Activated naive CD8-positive, alpha-beta T cell treated with anti-CD3 and anti-CD28 coated beads for 36 hours (primary cell): Measurements from ENCODE around the gene CPNE8. TPM values are rescaled to one million over a fixed set of nuclear protein-coding genes. Genes with fewer than 3 reads are reported as not detected.

Source experiments
- DNase-seq: peaks from one replicate; pipeline ENCODE4 v3.0.0; 2021
- H3K27ac Mint-ChIP-seq: one replicate; pipeline ENCODE4 v1.8.0; 2022; ENCODE audit warnings: mild to moderate bottlenecking, moderate library complexity, mixed read lengths
- H3K27me3 Mint-ChIP-seq: one replicate; pipeline ENCODE4 v1.8.0; 2022; ENCODE audit warnings: mild to moderate bottlenecking, mixed read lengths
- H3K36me3 Mint-ChIP-seq: one replicate; pipeline ENCODE4 v1.8.0; 2021; ENCODE audit warnings: mild to moderate bottlenecking, mixed read lengths
- H3K4me1 Mint-ChIP-seq: one replicate; pipeline ENCODE4 v1.8.0; 2021; ENCODE audit warnings: mixed read lengths
- H3K4me3 Mint-ChIP-seq: one replicate; pipeline ENCODE4 v1.8.0; 2022; ENCODE audit warnings: mild to moderate bottlenecking, moderate library complexity, mixed read lengths
- H3K9me3 Mint-ChIP-seq: one replicate; pipeline ENCODE4 v1.8.0; 2022; ENCODE audit warnings: mixed read lengths
- total RNA-seq, 2 experiments: library from RNA; stranded (reverse); gene quantifications; one replicate each; pipeline ENCODE4 v1.2.3, GENCODE V29; 2021

The CPNE8 gene
- total RNA-seq, 2 experiments from 2014 or later: 2.3 to 4.2 TPM

DNA sequence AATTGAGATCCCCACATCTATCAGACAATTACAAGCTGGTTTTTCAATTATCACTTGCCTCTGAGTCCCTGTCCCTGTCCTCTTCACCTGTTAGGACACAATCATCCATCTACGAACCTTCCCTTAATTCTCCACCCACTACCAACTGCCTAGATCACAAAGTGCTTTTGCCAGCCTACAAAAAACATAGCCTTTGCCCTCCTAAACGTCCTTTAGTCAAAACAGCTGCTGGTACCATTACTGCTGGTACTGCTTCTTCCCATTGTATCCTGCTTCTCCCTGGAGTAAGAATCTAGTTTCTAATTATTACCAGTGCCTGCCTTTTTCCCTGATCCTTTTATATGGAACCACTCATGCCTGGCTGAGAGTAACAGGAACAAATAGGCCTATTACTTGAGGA lies 82.1 kb downstream of the CPNE8 start:
- Mint-ChIP-seq H3K36me3 (no peaks in the 10 kb centered on the region), H3K4me1 (no peaks in the 10 kb centered on the region), H3K9me3 (peaks cover 2% of the 10 kb centered on the region), H3K4me3 (no peak overlapping the region), H3K27ac (no peak overlapping the region), H3K27me3 (no peaks in the 10 kb centered on the region)
- no peak for DNase-seq

GRCh38 chr12:38817942-38818341 lies 87.4 kb downstream of the CPNE8 start:
- no peak overlapping the region for H3K27ac Mint-ChIP-seq
- no peaks in the 10 kb centered on the region for H3K36me3 Mint-ChIP-seq
- no peak for DNase-seq
- no peaks in the 10 kb centered on the region for H3K27me3 Mint-ChIP-seq
- no peaks in the 10 kb centered on the region for H3K4me1 Mint-ChIP-seq
- no peak overlapping the region for H3K4me3 Mint-ChIP-seq
- no peaks in the 10 kb centered on the region for H3K9me3 Mint-ChIP-seq

- Mint-ChIP-seq H3K9me3 (peaks cover 2% of the 10 kb centered on the region), H3K27ac (no peak overlapping the region), H3K27me3 (no peaks in the 10 kb centered on the region), H3K36me3 (peaks cover 4% of the 10 kb centered on the region), H3K4me1 (no peaks in the 10 kb centered on the region), H3K4me3 (no peak overlapping the region)
- DNase-seq: no peak
Observed at GRCh38 chr12:38813923-38814322, 91.5 kb downstream of the CPNE8 start.

DNA sequence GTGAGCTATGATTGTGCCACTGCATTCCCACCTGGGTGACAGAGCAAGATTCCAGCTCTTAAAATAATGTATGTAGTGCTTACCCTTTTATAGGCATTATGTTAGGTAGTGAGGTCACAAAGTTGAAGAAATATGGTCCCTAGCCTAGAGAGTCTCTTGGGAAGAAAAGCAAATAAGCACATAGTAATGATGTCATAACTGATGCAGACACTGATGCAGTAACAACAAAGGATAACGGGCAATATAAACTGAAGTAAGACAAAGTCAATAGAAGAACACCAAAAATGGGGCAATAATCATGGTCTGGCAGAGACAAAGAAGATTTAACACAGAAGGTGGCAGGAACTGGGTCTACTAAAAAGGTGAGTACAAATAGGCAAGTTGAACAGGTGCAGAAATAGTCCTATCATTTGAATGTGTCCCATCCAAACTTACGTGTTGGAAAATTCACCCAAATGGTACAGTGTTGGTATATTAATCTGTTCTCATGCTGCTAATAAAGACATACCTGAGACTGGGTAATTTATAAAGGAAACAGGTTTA lies 93.5 kb downstream of the CPNE8 start:
- DNase-seq: no peak
- Mint-ChIP-seq H3K27ac (no peak overlapping the region), H3K9me3 (peaks cover 3% of the 10 kb centered on the region), H3K4me1 (no peaks in the 10 kb centered on the region), H3K27me3 (no peaks in the 10 kb centered on the region), H3K36me3 (peaks cover 5% of the 10 kb centered on the region), H3K4me3 (no peak overlapping the region)

DNA sequence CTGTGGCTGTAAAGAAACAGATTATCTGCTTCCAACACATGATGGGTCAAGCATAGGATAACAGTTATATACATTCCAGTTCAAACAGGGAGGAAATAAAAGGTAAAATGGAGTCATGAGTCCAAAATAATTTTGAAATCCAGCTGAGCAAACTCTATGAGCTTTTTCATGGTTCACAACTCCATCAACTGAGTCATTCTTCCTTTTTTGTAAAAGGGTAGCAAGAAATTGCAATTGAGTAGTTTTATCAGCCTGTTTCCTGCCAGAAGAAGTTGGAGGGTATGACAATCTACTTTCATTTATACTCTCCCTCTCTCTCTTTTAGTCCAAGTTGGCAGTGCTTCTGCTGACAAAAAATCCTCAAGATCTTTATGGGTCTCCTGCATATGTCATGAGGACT lies 95.6 kb downstream of the CPNE8 start:
- H3K27ac Mint-ChIP-seq: no peak overlapping the region
- no peaks in the 10 kb centered on the region for H3K4me1 Mint-ChIP-seq
- H3K4me3 Mint-ChIP-seq: no peak overlapping the region
- DNase-seq: no peak
- H3K36me3 Mint-ChIP-seq: peaks cover 8% of the 10 kb centered on the region
- H3K9me3 Mint-ChIP-seq: peaks cover 3% of the 10 kb centered on the region
- H3K27me3 Mint-ChIP-seq: no peaks in the 10 kb centered on the region

DNA sequence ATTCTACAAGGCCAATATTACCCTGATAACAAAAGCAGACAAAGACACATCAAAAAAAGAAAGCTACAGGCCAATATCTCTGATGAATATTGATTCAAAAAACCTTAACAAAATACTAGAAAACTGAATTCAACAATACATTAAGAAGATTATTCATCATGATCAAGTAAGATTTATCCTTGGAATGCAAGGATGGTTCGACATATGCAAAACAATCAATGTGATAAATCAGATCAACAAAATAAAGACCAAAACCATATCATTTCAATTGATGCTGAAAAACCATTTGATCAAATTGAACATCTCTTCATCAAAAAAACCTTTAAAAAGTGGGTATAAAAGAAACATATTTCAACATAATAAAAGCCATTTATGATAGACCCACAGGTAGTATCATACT lies 117.3 kb downstream of the CPNE8 start:
- Mint-ChIP-seq H3K27ac (no peak overlapping the region), H3K4me1 (no peaks in the 10 kb centered on the region)
- no peak for DNase-seq

GRCh38 chr12:38785381-38785780 lies 120.0 kb downstream of the CPNE8 start:
- H3K9me3 Mint-ChIP-seq: peaks cover 27% of the 10 kb centered on the region

More for the DNA sequence above, 117.3 kb downstream of the CPNE8 start:
- peaks cover 31% of the 10 kb centered on the region for H3K9me3 Mint-ChIP-seq
- H3K36me3 Mint-ChIP-seq: peaks cover 17% of the 10 kb centered on the region
- no peak overlapping the region for H3K4me3 Mint-ChIP-seq
- no peaks in the 10 kb centered on the region for H3K27me3 Mint-ChIP-seq

DNA sequence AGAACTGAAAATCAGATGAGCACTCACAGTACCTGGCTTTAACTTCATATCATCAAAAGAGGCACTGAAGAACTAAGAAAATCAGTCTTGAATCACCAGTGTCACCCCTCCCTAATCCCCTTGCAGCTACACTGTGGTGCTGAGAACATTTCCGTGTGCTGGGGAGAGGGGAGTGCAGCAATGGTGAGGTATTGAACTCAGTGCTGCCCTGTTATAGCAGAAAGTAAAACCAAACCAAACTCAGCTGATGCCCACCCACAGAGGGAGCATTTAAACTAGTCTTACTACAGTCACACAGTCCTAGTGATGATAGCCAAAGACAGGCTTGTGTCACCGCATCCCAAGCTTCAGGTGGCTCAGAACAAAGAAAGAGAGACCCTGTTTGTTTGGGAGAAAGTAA lies 122.1 kb downstream of the CPNE8 start:
- no peaks in the 10 kb centered on the region for H3K27me3 Mint-ChIP-seq
- H3K4me1 Mint-ChIP-seq: peaks cover 5% of the 10 kb centered on the region
- no peak overlapping the region for H3K4me3 Mint-ChIP-seq
- peaks cover 10% of the 10 kb centered on the region for H3K36me3 Mint-ChIP-seq
- H3K27ac Mint-ChIP-seq: no peak overlapping the region
- peaks cover 25% of the 10 kb centered on the region for H3K9me3 Mint-ChIP-seq
- no peak for DNase-seq

More at GRCh38 chr12:38785381-38785780, 120.0 kb downstream of the CPNE8 start:
- no peak overlapping the region for H3K27ac Mint-ChIP-seq
- peaks cover 5% of the 10 kb centered on the region for H3K4me1 Mint-ChIP-seq
- no peak for DNase-seq
- H3K27me3 Mint-ChIP-seq: no peaks in the 10 kb centered on the region
- H3K4me3 Mint-ChIP-seq: no peak overlapping the region
- H3K36me3 Mint-ChIP-seq: peaks cover 15% of the 10 kb centered on the region

GRCh38 chr12:38782359-38782758 lies 123.0 kb downstream of the CPNE8 start:
- Mint-ChIP-seq H3K9me3 (peaks cover 17% of the 10 kb centered on the region), H3K27me3 (no peaks in the 10 kb centered on the region), H3K4me3 (no peak overlapping the region), H3K36me3 (peaks cover 6% of the 10 kb centered on the region), H3K4me1 (peaks cover 5% of the 10 kb centered on the region), H3K27ac (no peak overlapping the region)
- no peak for DNase-seq

DNA sequence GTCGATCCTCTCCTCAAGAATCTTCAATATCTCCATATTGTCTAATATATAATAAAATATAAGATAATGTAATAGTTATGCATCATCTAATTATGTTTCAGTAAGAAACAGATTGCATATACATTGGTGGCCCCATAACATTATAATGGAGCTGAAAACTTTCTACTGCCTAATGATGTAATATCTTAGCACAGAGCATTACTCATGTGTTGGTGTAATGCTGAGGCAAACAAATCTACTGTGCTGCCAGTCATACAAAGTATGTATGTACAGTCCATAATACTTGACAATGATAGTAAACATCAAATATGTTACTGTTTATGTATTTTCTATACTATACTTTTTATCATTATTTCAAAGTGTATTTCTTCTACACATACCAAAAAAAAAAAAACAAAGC lies 128.7 kb downstream of the CPNE8 start:
- no peak overlapping the region for H3K27ac Mint-ChIP-seq
- H3K9me3 Mint-ChIP-seq: peaks cover 4% of the 10 kb centered on the region
- H3K4me3 Mint-ChIP-seq: no peak overlapping the region
- no peaks in the 10 kb centered on the region for H3K36me3 Mint-ChIP-seq
- peaks cover 6% of the 10 kb centered on the region for H3K4me1 Mint-ChIP-seq
- DNase-seq: no peak
- H3K27me3 Mint-ChIP-seq: no peaks in the 10 kb centered on the region

GRCh38 chr12:38775457-38775856 lies 129.9 kb downstream of the CPNE8 start:
- Mint-ChIP-seq H3K36me3 (no peaks in the 10 kb centered on the region), H3K27ac (no peak overlapping the region), H3K9me3 (peaks cover 4% of the 10 kb centered on the region), H3K4me3 (no peak overlapping the region), H3K27me3 (no peaks in the 10 kb centered on the region), H3K4me1 (peaks cover 6% of the 10 kb centered on the region)
- no peak for DNase-seq

DNA sequence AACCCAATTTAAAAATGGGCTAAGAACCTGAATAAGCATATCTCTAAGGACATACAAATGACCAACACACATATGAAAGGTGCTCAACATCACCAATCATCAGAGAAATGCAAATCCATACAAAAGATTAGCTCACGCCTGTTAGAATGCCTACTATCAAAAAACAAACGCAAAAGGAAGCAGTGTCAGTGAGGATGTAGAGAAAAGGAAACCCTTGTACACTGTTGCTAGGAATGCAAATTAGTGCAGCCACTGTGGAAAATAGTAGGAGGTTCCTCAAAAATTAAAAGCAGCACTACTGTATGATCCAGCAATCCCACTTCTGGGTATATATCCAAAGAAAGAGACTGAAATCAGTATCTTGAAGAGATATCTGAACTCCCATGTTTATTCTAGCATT lies 133.0 kb downstream of the CPNE8 start:
- Mint-ChIP-seq H3K4me1 (peaks cover 6% of the 10 kb centered on the region), H3K4me3 (no peak overlapping the region), H3K27me3 (no peaks in the 10 kb centered on the region), H3K36me3 (no peaks in the 10 kb centered on the region), H3K9me3 (no peaks in the 10 kb centered on the region), H3K27ac (no peak overlapping the region)
- DNase-seq: no peak

GRCh38 chr12:38771871-38772270 lies 133.5 kb downstream of the CPNE8 start:
- Mint-ChIP-seq H3K4me3 (no peak overlapping the region), H3K9me3 (no peaks in the 10 kb centered on the region), H3K36me3 (no peaks in the 10 kb centered on the region), H3K27me3 (no peaks in the 10 kb centered on the region), H3K4me1 (peaks cover 6% of the 10 kb centered on the region), H3K27ac (peak overlapping the region; percentile 72)
- DNase-seq: peak; percentile 23

DNA sequence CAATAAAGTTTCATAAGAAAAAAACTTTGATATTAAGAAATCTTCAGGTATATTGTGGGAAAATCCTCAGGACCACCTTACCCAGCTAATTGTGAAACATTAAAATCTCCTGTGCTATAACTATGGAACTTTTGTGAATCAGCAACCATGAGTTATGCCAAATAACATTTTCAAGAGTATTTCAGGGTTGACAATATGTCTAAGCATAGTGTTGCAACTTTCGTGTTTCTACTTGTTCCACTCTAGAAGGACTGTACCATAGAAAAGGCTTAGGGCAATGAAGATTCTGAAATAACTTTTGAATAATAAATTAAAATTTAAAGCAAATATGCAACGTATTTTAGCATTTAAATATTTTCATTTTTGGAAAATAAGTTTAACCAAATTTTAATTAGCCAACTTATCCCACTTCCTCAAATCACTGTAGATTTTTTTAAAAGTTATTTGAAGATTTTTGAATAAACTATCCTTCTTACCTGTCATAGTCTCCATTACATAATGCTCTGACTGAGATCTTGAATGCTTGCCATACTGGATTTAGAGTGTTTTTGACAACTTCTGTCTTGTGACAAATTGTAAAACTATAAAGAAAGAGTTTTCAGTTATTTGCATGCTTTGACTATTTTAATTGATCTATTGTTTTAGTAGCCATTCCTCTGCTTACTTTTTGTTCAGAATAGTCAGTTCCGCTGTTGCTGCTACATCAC lies 143.6 kb downstream of the CPNE8 start:
- Mint-ChIP-seq H3K27ac (no peak overlapping the region), H3K36me3 (peaks cover 9% of the 10 kb centered on the region), H3K4me1 (no peaks in the 10 kb centered on the region), H3K9me3 (peaks cover 3% of the 10 kb centered on the region), H3K4me3 (no peak overlapping the region), H3K27me3 (no peaks in the 10 kb centered on the region)
- no peak for DNase-seq

- no peaks in the 10 kb centered on the region for H3K27me3 Mint-ChIP-seq
- no peak for DNase-seq
- peaks cover 9% of the 10 kb centered on the region for H3K36me3 Mint-ChIP-seq
- H3K4me3 Mint-ChIP-seq: no peak overlapping the region
- no peaks in the 10 kb centered on the region for H3K4me1 Mint-ChIP-seq
- no peak overlapping the region for H3K27ac Mint-ChIP-seq
- H3K9me3 Mint-ChIP-seq: peaks cover 3% of the 10 kb centered on the region
Observed at GRCh38 chr12:38761111-38761510, 144.3 kb downstream of the CPNE8 start.

GRCh38 chr12:38759621-38760020 lies 145.8 kb downstream of the CPNE8 start:
- Mint-ChIP-seq H3K4me1 (no peaks in the 10 kb centered on the region), H3K27me3 (no peaks in the 10 kb centered on the region), H3K27ac (no peak overlapping the region), H3K4me3 (no peak overlapping the region), H3K9me3 (peaks cover 3% of the 10 kb centered on the region), H3K36me3 (peaks cover 9% of the 10 kb centered on the region)
- no peak for DNase-seq
